GM12878 (cell line): Measurements from ENCODE around the gene ALMS1. TPM values are rescaled to one million over a fixed set of nuclear protein-coding genes. Genes with fewer than 3 reads are reported as not detected.

Experiments used
- ATAC-seq: fragments of 200-7000 bp; cut with Tn5 transposase; 3 replicates; pipeline ENCODE4 v1.9.1; 2020; ENCODE audit warnings: mild to moderate bottlenecking, moderate library complexity
- BruUV-seq: library from RNA; stranded (reverse); fragments of 400-500 nt; replicated peaks from 2 replicates; lab custom pipeline; 2021; lab: Mats Ljungman, UMichigan
- CTCF ChIA-PET: fragments of 300-600 bp; sonication (Branson Sonifier 250); formaldehyde crosslinking; extraction: SDS; loops from one replicate; lab custom pipeline; 2021; ENCODE audit warnings: inconsistent platforms; lab: Yijun Ruan, JAX
- POLR2A ChIA-PET: fragments of 350-600 bp; formaldehyde crosslinking; extraction: SDS; loops from one replicate; lab custom pipeline; 2021; ENCODE audit warnings: inconsistent platforms; lab: Charles Lee
- RAD21 ChIA-PET: fragments of 300-600 bp; sonication (Branson Sonifier 250); formaldehyde crosslinking; loops from one replicate; lab custom pipeline; 2023; ENCODE audit warnings: antibody characterized with exemption; ENCODE audit not compliant: unreplicated experiment; lab: Charles Lee
- SMC1A ChIA-PET: fragments of 300-600 bp; sonication (Branson Sonifier 250); formaldehyde crosslinking; loops from one replicate; lab custom pipeline; 2023; ENCODE audit not compliant: unreplicated experiment, uncharacterized antibody; lab: Charles Lee
- DNase-seq: peaks from one replicate; pipeline ENCODE4 v3.0.0-alpha.2; 2011; ENCODE audit warnings: low read depth, low spot score
- FAIRE-seq: peaks from 3 replicates; lab custom pipeline; 2011; peaks lifted over from hg19 to GRCh38; lab: Jason Lieb, UNC
- H2AFZ ChIP-seq: 2 replicates; pipeline ENCODE4 v1.6.0; 2011; ENCODE audit warnings: low read depth, low read length, control low read depth; ENCODE audit not compliant: control insufficient read depth
- H3K27ac ChIP-seq: 2 replicates; pipeline ENCODE4 v1.5.1; 2011; ENCODE audit warnings: control low read depth; ENCODE audit not compliant: control insufficient read depth, insufficient read depth
- H3K27me3 ChIP-seq, 2 experiments: replicated peaks in 1 of 2; 2 replicates each; pipeline versions ENCODE4 v1.6.0 to v1.6.1; 2011; ENCODE audit warnings: low read length in 1 of 2; ENCODE audit not compliant: control insufficient read depth in 2 of 2, insufficient read depth in 2 of 2
- H3K36me3 ChIP-seq, 2 experiments: 2 replicates each; pipeline ENCODE4 v1.5.1; 2011; ENCODE audit warnings: low read length in 1 of 2; ENCODE audit not compliant: control insufficient read depth in 2 of 2, insufficient read depth in 2 of 2
- H3K4me1 ChIP-seq: 2 replicates; pipeline ENCODE4 v1.6.1; 2011; ENCODE audit warnings: mild to moderate bottlenecking, low read length, moderate library complexity, mixed read lengths; ENCODE audit not compliant: control insufficient read depth, insufficient read depth
- H3K4me2 ChIP-seq: 2 replicates; pipeline ENCODE4 v1.6.0; 2011; ENCODE audit warnings: control low read depth; ENCODE audit not compliant: control insufficient read depth, insufficient read depth
- H3K4me3 ChIP-seq: fragments of 200-600 bp; sonication (generic); 2 replicates; pipeline ENCODE4 v1.5.1; 2016
- H3K79me2 ChIP-seq: 2 replicates; pipeline ENCODE4 v1.6.0; 2011; ENCODE audit warnings: low read length; ENCODE audit not compliant: control insufficient read depth, insufficient read depth
- H3K9ac ChIP-seq: 2 replicates; pipeline ENCODE4 v1.8.0; 2011; ENCODE audit warnings: low read length, control low read depth, mixed read lengths; ENCODE audit not compliant: control insufficient read depth, insufficient read depth
- H3K9me3 ChIP-seq: replicated peaks from 3 replicates; pipeline ENCODE4 v1.5.1; 2011; ENCODE audit warnings: mild to moderate bottlenecking, low read length; ENCODE audit not compliant: control insufficient read depth, insufficient read depth
- H4K20me1 ChIP-seq: 2 replicates; pipeline ENCODE4 v1.6.0; 2011; ENCODE audit not compliant: control insufficient read depth, insufficient read depth
- ASH2L ChIP-seq: fragments of 300-600, 200-600 bp; sonication (generic); IDR thresholded peaks from 2 replicates; pipeline ENCODE4 v1.6.1; 2017; ENCODE audit warnings: low read depth, mild to moderate bottlenecking, borderline replicate concordance
- EGR1 ChIP-seq, 2 experiments: IDR thresholded peaks; 1 replicate in 1 of 2; 2 replicates in 1 of 2; pipeline ENCODE4 v1.6.1; 2011 to 2012; ENCODE audit warnings: low read depth in 2 of 2, low read length in 2 of 2, borderline replicate concordance in 1 of 2, mild to moderate bottlenecking in 1 of 2, moderate library complexity in 1 of 2
- EP300 ChIP-seq, 2 experiments: fragments of 150-350 bp in 1 of 2; IDR thresholded peaks; 2 replicates each; pipeline ENCODE4 v1.6.1; 2011 to 2012; ENCODE audit warnings: low read depth in 2 of 2, low read length in 2 of 2, borderline replicate concordance in 1 of 2, improper control_type of control experiment in 1 of 2, inconsistent platforms in 1 of 2; ENCODE audit not compliant: control insufficient read depth in 1 of 2
- HDGF ChIP-seq: fragments of 450-650 bp; IDR thresholded peaks from 2 replicates; pipeline ENCODE4 v1.6.1; 2016; ENCODE audit warnings: antibody characterized with exemption
- MEF2B ChIP-seq: fragments of 450-650 bp; IDR thresholded peaks from 2 replicates; pipeline ENCODE4 v1.6.1; 2018; ENCODE audit warnings: mild to moderate bottlenecking, moderate library complexity; ENCODE audit not compliant: partially characterized antibody, poor library complexity, severe bottlenecking
- NBN ChIP-seq: fragments of 450-650 bp; IDR thresholded peaks from 2 replicates; pipeline ENCODE4 v1.6.1; 2016
- NR2C2 ChIP-seq: IDR thresholded peaks from 2 replicates; pipeline ENCODE4 v1.6.1; 2011; ENCODE audit warnings: borderline replicate concordance, low read depth; ENCODE audit not compliant: control insufficient read depth, insufficient read length
- TBL1XR1 ChIP-seq: IDR thresholded peaks from 2 replicates; pipeline ENCODE4 v1.6.1; 2012; ENCODE audit warnings: low read depth, low read length, improper control_type of control experiment
- USF1 ChIP-seq: IDR thresholded peaks from 2 replicates; pipeline ENCODE4 v1.6.1; 2011; ENCODE audit warnings: borderline replicate concordance, low read depth, mild to moderate bottlenecking, moderate library complexity, mixed read lengths, low read length; ENCODE audit not compliant: insufficient read depth; ENCODE audit errors: extremely low read length
- ZNF207 ChIP-seq: fragments of 450-650 bp; IDR thresholded peaks from 2 replicates; pipeline ENCODE4 v1.6.1; 2014; ENCODE audit warnings: antibody characterized with exemption, mild to moderate bottlenecking, borderline replicate concordance
- ZNF592 ChIP-seq: fragments of 450-650 bp; IDR thresholded peaks from 2 replicates; pipeline ENCODE4 v1.6.1; 2017; ENCODE audit warnings: mild to moderate bottlenecking, moderate library complexity
- WGBS: methylation state at CpG from one replicate; pipeline ENCODE4 v1.1.6; 2016; ENCODE audit warnings: low lambda C conversion rate; ENCODE audit not compliant: insufficient replicate concordance, insufficient coverage; ENCODE audit errors: missing lambda C conversion rate; 5-methylcytosine and 5-hydroxymethylcytosine counted together
- in situ Hi-C: fragments of 300-500 bp; cut with MboI; formaldehyde crosslinking; loops from 9 replicates; pipeline ENCODE4 v1.14.3; 2018; ENCODE audit warnings: mixed read lengths
- intact Hi-C: fragments of 100-400 bp; cut with micrococcal nuclease; formaldehyde crosslinking; loops from one replicate; pipeline ENCODE4 v1.14.2; 2022; ENCODE audit not compliant: unreplicated experiment
- polyA plus RNA-seq, 11 experiments: library from polyadenylated mRNA; depleted of rRNA in 4 of 11; unstranded in 6 of 11; stranded (reverse) in 5 of 11; fragments of >200 nt; fragmentation: Nextera tagmentation in 4 of 11; fragmentation: Illumina TruSeq in 1 of 11; extraction: Ambion mirVana in 4 of 11; extraction: Trizol in 1 of 11; gene quantifications; 1 replicate in 1 of 11; 2 replicates in 10 of 11; pipeline versions ENCODE4 v1.2.1 to v1.2.3, GENCODE V29; 2011 to 2016; ENCODE audit warnings: inconsistent platforms in 2 of 11, missing spikeins in 2 of 11, low read depth in 1 of 11
- total RNA-seq, 4 experiments: library from RNA; depleted of rRNA in 3 of 4; stranded (reverse); fragments of >200 nt in 3 of 4; fragmentation: Illumina TruSeq in 1 of 4; extraction: Trizol in 1 of 4; gene quantifications; 2 replicates each; pipeline versions ENCODE4 v1.2.1 to v1.2.3, GENCODE V29; 2013 to 2021
- TF ChIP-seq, protein P1 (sequence below): fragments of 450-650 bp; IDR thresholded peaks from 2 replicates; pipeline ENCODE4 v1.6.1; 2017; ENCODE audit warnings: mild to moderate bottlenecking

ALMS1 gene
- total and polyA plus RNA-seq, 10 of the 15 experiments (the other 5 are each of a cell fraction or from before 2014, with no cell fraction given) = 1.1 to 25.8 (median 10.6) TPM

DNA sequence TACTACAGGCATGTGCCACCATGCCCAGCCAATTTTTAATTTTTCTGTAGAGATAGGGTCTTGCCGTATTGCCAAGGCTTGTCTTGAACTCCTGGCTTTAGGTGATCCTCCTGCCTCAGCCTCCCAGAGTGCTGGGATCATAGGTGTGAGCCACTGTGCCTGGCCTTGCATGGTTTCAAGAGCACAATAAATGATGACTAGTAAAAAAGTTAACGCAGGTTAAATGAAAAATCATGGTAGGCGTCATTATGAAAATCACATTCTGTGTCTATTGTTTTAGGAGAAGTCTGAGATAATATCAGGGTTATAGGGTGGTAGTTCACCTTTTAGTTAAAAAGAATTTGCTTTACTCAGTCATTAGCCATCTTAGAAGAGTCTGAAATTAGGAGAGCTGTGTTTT is 38.3 kb downstream of the ALMS1 start:
- no peak for FAIRE-seq
- no peak overlapping the region for H3K9ac ChIP-seq

More for the DNA sequence above, 38.3 kb downstream of the ALMS1 start:
- ChIA-PET SMC1A (no interaction called here), RAD21 (no interaction called here), POLR2A (no interaction called here), CTCF (no interaction called here)
- TF ChIP-seq ZNF207 = no peak
- TF ChIP-seq ZNF592 = no peak
- TF ChIP-seq NBN = no peak
- TF ChIP-seq NR2C2 = no peak
- no peak for TF ChIP-seq ASH2L
- TF ChIP-seq HDGF = no peak
- TF ChIP-seq EGR1 (IDR thresholded peaks at IDR 0.05; ENCODE audit: borderline replicate concordance in 1 of 2, low read depth in 2 of 2, low read length in 2 of 2) = no peak
- no peak for TF ChIP-seq USF1
- no peak for TF ChIP-seq TBL1XR1
- TF ChIP-seq, protein P1, sequence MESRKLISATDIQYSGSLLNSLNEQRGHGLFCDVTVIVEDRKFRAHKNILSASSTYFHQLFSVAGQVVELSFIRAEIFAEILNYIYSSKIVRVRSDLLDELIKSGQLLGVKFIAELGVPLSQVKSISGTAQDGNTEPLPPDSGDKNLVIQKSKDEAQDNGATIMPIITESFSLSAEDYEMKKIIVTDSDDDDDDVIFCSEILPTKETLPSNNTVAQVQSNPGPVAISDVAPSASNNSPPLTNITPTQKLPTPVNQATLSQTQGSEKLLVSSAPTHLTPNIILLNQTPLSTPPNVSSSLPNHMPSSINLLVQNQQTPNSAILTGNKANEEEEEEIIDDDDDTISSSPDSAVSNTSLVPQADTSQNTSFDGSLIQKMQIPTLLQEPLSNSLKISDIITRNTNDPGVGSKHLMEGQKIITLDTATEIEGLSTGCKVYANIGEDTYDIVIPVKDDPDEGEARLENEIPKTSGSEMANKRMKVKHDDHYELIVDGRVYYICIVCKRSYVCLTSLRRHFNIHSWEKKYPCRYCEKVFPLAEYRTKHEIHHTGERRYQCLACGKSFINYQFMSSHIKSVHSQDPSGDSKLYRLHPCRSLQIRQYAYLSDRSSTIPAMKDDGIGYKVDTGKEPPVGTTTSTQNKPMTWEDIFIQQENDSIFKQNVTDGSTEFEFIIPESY = no peak
- no peak for TF ChIP-seq MEF2B
- no peak for TF ChIP-seq EP300 (IDR thresholded peaks at IDR 0.05; ENCODE audit: borderline replicate concordance in 1 of 2, control insufficient read depth in 1 of 2, low read depth in 2 of 2, low read length in 2 of 2)
- H3K4me1 ChIP-seq = no peaks in the 10 kb centered on the region
- in situ Hi-C loops (no loop called here), intact Hi-C loops (no loop called here)
- no peaks in the 10 kb centered on the region for H3K79me2 ChIP-seq
- DNase-seq (no peak), ATAC-seq (no peak)
- BruUV-seq = no TSS peak
- H2AFZ ChIP-seq = no peak overlapping the region
- H4K20me1 ChIP-seq = no peaks in the 10 kb centered on the region
- no peak overlapping the region for H3K4me2 ChIP-seq
- H3K4me3 ChIP-seq = no peak overlapping the region
- no peak overlapping the region for H3K27ac ChIP-seq
- no peaks in the 10 kb centered on the region for H3K27me3 ChIP-seq
- no peaks in the 10 kb centered on the region; a peak in 1 of 4 replicates for H3K36me3 ChIP-seq
- no peaks in the 10 kb centered on the region for H3K9me3 ChIP-seq
- WGBS = 96% methylated on average over 3 of the region's 3 CpGs
